Stimulated activated CD8-positive, alpha-beta memory T cell treated with anti-CD3 and anti-CD28 coated beads, Interleukin-4, amount 100 ng/mL, for 24 hours (primary cell): ENCODE results near the gene ERGIC1.

Experiments
- DNase-seq: peaks from one replicate; pipeline ENCODE4 v3.0.0-alpha.2; 2020; ENCODE audit warnings: low read depth

The ERGIC1 gene

DNA sequence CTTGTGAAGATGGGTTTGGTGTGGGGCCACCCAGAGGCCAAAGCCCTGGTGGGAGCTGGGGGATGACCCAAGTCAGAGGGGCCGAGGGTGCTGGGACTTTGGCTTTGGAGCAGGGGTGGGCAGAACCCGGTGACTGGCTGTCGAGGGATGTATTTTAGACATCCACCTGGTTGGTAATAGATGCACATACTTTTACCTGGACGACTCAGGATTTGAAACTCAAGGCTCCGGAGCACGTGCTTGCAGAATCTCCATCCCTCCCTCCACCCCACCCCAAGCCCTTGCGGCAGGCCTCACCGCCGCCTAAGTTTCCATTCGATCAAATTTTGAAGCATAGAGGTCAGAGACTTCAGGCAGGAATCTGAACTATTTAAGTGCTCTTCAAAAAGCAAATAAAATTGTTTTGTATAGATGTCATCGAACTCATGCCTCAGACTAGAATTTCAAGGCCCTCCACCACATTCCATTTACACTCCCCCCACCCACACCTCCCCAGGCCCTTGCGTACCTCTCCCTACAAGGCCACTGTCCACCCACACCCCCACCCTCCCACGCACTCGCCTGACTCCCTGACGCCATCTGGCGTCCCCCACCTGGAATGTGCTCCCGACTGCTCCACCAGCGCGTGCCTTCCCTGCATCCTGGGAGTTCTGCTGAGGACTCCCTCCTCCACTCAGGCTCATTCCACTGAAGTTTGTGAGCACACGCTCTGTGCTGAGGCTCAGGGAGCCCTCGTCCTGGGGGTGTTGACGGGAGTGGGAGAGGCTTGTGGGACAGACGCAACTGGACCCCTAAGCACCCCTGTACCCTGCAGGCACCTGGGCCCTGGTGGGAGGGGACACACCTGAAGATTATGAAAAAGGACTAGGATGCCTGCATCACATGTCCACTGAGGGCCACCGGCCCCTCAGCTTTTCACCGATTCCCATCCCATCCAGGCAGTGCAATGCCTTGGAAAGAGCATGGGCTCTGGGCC, 68.7 kb downstream of the ERGIC1 start:
- DNase-seq, result no peak

DNA sequence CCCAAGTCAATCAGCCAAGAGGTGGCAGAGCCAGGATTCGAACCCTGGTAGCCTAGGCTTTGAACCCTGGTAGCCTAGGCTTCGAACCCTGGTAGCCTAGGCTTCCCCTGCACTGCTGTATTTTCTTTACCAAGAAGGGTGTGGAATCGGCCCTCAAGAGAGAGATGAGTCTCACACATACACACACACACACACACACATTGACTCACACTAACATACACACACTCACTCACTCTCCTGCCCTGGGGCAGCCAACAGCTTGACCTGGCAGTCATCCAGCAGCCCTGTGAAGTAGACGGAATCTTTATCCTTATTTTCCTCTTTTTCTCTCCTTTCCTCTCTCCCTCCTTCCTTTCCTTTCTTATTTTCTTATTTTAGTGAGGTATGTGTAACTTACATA, 69.7 kb downstream of the ERGIC1 start:
- DNase-seq, result no peak

DNA sequence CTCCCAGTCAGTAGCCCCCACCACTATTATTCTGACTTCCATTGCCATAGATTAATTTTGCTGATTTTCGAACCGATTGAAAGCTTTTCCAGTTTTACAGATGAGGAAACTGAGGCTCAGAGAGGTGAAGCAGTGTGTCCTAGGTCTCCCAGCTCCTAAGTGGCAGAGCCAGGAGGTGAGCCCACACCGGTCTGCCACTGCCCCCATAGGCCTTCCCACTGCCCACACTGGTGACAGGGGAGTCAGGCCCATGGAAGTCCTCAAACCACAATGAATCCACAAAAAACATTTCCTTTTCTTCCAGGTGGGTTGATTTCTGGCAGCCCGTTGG, 70.2 kb downstream of the ERGIC1 start:
- DNase-seq, result no peak

DNA sequence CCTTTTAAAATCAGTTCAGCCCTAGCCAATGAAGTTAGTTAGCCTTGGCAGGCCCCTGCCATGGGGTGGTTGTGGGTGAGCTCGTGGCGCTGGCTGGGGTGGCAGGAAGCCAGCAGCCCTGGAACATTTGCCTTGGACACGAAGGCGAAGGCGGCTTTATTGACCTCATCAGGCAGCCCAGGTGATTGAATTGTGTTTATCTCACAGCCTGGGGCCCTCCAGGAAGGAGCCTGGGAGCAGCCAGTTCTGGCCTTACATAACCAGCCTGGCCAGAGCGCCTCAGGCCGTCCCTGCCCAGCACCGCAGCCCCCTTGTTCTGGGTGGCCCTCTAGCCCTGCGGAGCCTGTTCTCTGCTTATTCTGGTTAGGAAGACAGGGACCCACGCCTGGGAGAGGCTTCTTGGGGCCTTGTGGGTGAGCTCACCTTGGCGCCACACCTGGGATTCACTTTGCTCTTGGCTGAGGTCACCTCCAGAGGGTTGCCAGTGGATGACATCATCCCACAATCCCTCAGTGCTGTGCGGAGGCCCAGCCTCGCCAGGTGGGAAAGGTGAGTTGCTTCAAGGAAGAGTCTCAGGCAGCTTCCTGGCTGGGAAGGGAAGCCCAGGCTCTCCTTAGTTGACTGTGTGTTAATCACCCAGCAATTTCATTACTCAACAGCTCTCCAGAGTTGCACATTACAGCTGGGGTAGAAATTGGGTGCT, 70.7 kb downstream of the ERGIC1 start:
- no peak for DNase-seq

DNA sequence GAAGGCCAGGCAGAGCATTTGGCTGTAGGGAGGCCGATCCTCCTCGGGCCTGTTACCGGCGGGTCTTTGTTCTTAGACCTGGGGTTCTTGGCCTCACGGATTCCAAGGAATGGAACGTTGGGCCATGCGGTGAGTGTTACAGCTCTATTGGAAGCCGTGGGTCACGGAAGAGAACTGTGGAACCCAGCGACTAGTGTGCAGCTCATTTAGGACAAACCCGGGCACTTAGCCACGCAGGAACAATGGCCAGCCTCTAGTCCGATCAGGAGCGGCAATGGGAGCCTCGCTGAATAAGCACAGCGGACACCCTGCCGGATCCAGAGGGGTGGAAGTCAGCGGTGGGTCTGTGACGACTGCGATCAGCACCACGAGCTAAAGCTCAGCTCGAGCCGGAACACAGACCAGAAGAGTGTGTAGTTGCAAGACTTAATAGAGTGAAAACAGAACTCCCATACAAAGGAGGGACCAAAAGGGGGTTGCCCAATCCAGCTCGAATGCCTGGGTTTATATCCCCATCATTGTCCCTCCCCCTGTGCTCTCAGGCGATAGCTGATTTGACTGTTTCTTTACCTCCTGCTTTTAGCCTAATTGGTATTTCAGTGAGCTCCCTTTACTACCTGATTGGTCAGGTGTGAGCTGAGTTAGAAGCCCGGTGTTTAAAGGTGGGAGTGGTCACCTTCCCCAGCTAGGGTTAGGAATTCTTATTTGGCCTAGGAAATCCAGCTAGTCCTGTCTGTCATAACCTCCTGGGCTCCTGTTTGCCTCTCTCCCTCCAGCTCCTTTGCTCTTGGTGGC, 71.5 kb downstream of the ERGIC1 start:
- DNase-seq, result no peak

DNA sequence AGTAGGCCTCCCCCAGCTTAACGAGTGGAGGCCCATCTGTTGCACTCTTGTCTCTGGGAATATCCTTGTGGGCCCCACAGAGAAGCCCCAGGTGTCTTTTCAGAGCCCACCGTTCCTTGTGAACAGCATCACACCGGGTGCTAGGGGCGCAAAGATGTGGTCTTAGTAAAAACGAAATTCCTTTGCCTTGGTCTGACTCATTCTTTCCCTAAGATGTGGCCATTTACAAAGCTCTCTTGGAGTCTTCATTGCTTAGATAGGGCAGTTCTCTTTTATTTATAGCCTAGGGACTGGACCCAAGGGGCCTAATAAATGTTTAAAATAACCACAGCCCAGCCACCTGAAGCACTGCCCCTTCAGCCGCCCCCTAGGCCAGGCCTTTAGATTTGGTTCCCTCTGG, 72.4 kb downstream of the ERGIC1 start:
- no peak for DNase-seq

DNA sequence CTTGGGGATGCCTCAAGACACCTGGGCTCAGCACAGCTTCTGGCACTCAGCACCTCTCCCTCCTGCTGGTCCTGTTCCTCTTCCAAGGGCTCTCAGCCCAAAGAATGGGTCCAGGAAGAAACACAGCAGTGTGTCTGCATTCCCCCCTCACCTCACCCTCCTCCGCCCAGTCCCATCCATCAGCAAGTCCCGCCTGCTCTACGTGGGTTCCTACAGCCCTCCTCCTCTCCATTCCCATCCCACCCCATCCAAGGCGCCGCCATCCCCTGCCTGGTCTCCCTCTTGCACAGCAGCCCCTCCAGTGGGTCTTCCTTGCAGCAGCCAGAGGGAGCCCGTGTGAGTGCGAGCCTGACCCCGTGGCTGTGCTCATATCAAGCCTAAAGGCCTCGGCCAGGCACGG, 72.8 kb downstream of the ERGIC1 start:
- no peak for DNase-seq

DNA sequence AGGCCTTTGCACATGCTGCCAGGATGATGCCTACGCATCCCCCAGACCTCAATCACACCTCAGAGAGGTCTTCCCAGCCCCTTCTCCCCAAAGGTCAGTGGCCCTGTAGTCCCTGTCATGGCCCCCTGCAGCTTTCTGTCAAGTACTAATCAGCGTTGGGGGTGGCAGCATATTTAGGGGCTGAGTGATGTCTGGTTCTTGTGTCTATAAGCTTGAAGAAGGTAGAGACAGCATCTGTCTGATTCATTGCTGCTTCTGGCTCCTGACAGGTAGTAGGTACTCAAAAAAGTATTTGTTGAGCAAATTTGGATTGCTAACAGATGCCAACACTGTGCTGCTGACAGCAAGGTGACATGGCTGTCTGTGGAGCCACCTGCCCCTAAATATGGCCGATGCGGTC, 73.6 kb downstream of the ERGIC1 start:
- DNase-seq, result no peak

DNA sequence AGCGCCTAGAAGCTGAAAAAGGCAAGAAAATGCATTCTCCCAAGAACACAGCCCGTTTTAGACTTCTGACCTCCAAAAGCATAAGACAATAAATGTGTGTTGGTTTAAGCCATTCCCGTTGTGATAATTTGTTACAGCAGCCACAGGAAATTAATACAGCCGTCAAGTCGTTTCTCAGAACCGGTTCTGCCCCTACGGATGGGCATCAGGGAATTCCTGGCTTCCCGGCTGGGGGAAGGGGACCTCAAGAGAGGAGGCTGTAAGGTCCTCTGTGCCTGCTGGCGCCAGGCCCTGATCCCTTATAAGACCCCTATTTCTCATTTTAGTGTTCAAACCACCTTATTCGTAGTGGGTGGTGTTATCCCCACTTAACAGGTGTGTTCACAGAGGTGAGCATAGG, 74.6 kb downstream of the ERGIC1 start:
- DNase-seq, result no peak

DNA sequence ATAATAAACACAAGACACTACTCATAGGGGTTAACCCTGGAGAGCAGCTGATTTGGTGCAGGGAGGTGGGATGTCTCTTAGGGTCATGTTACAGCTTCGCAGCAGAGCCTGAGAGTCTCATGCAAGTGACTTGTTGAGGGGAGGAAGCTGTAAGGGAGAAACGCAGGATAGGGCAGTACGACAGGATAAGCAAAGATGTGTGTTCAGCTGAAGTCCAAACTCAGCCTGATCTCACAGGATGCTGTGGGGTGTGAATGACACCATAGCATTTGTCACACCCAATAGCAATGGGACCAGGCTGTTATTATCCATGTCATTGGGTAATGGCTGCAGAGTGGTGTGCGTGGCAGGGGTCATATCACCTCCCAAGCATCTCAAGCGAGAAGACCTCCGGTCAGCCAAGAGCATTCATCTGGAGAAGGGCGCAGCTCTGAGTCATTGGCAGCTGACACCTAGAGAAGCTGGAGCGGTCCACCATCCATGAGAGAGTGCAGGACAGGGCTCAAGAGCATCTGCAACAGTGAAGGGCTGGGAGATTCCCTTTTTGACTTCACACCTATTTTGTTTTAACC, 76.0 kb downstream of the ERGIC1 start:
- no peak for DNase-seq

DNA sequence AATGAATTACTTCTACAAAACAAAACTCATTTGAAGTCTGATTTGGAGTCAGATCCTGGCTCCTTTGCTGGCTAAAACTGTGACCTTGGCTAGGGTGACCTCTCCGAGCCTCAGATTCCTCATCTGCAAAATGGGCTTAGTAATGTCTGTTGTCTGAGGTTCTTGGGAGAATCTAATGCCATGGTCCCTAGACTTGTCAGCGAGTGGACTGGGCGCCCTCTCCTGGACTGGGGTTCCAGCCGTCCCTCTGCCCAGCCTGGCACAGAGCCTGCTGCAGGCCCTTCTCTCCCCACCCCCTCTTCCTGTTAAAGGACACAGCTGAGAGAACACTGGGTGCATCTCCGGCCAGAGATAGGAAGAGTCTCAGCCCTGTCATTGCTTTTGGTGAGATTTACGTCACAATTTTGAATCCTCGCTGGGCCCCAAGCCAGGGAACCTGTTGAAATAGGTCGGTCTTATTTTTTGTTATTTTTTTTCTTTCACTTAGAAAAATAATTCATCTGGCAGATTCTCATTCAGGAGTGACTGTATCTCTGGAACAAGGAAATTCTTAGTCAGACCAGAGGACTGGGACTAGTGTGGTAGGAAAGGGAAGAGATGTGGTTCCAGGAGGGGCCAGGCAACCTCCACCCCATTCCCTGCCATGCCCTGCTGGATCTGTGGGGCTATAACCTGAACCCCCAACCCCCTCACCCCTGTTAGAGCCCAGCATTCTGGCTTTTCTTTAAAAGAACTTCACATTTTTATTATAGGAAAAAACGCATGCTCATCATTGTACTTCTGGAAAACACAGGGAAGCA, 77.0 kb downstream of the ERGIC1 start:
- DNase-seq, result no peak

DNA sequence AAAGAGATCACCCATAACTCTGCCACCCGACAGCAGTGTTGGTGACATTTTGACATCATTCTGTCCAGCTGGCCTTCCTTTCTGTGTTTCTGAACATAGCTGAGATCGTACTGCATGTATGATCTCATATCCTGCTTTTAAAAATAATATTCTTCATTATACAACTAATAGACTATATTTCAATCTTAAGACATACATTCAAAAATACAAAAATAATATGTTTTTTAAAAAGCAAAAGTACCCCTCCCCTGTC, 77.5 kb downstream of the ERGIC1 start:
- no peak for DNase-seq

DNA sequence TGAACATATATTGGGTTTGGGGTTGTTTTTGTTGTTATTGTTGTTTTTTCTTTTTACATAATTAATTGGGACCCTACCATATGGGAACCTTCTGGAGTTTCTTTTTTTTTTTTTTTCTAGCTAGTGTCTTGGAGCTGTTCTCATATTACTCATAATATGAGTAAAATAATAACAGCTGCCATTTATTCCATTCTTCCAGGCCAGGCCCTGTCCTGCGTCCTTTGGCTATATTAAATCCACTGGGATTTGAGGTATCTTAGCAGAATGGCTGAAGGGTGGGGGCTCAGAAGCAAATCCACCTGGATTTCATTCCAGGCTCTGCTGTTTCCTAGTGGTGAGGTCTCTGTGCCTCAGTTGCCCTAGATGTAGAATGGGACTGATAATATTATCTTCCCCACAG, 77.9 kb downstream of the ERGIC1 start:
- DNase-seq, result no peak

DNA sequence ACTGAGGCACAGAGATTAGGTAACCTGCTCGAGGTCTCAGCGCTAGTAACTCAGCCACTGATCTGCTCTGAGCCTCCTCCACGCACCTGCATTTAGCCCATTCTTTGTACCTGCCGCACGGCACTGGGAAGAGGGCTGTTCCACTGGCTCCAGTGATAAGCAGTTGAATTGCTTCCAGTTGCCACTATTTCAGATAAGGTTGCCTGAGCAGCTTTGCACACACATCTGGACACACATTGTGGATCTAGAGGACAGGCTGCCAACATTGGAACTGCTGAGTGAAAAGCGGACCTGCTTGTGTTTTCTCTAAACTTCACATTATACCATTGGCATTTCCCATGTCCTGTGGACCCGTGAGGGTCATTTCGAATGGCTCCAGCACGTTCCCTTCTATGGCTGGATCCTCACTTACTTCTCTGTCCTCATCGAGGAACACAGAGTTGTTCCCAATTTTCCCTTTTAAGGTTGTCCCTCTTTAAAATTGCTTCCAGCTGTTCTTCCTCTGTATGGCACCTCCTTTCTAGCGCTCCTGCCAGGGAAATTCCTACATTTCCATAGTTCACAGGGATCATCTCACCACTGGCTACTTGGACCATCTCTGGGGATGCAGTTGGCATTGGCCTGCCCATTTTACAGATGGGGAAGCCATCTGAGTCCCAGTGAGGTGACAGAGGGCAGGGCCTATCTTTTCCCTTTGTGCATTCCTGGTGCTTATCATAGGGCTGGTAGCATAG, 79.2 kb downstream of the ERGIC1 start:
- DNase-seq, result no peak

DNA sequence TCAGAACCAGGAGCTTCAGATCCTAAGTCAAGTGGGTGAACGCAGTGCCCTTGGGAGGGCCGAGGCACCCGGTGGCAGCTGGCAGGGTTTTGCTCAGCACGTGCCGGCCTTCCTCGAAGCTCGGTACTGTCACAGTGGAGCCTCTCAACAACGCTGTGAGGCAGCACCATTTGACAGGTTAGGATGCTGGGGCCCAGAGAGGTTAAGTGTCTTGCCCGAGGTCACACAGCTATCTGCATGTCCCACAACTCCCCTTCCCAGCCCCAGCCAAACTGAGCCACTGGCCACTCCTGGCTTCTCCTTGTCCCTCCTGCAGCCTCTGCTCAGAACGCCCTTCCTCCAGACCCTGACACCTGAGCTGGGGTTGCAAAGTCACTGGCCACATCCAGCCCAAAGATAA, 81.5 kb downstream of the ERGIC1 start:
- DNase-seq, result no peak

DNA sequence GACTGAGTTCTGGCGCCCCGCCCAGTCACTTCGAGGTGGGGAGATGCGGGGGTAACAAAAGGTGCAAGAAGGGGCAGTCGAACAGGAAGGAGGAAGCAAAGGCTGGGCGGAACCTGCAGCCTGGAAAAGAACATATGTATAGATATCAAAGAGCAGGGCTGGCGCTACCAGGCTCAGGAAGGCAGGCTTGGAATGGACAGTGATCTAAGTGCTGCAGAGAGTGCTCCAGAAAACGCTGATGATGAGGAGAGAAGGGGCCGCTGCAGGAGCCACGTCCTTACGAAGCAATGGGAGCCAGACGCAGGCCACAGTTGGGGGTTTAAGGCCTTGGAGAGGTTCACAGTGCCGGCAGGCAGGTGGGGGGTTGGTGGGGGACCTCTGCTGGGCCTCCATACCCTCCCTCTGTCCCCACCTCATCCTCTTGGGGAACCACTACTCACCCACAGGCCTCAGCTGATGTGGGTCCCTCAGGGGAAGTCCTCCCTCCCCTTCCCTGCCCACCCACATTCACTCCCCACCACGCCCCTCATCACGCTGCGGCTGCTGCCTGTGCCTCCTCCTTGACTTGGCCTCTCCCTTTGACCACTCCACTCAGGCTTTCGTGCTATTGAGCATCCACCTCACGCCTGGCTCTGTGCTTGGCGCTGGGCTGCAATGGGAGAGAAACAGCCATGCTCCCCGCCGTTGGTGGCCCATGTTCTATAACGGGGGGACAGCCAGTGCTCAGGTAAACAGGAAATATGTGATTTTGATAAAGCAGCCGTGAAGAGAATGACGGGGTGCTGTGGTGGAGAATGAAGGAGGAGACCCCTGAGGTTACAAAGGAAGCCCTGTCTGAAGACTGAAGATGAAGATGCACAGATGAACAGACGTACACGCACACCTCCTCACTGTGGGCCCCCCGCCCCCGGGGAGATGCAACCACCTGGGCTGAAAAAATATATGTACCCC, 84.6 kb downstream of the ERGIC1 start:
- peak; percentile 28 for DNase-seq

DNA sequence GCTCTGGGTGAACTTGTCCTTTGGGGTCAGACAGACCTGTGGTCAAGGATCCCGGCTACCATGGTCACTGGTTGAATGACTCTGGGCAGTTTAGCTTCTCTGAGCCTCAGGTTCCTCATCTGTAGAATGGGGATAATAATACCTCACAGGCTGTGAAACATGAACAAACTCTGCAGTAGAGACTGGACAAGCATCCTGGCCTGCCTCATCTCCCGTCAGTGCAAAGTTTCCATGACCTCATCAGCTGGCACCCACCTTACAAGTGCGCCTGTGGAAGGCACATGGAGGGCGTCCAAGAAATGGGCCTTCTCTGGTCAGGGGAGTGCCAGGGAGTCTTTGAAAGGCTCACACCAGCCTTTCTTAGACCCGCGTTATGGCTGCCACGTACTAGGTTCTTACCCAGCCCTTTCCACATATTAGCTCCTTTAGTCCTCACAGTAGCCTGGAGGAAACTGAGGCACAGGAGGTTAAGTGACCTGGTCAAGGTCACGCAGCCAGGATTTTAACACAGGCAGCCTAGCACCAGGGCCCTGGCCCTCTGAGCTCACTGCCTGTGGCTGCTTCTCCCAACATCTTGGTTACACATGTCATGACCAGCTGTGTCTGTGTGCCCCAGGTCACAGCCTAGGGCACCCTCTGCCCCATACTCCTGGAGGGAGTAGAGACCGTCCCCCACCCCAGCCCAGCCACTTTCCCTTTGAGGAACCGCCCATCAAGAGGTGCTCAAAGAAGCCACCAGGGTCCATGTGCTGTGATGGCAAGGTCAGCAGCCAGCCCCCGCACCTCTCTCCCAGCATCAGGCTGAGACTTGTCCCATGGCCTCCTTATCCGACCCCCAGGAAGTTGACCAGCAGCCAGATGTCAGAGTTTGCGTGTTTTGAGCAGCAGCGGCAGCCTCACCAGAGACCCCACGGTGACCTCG, 85.7 kb downstream of the ERGIC1 start:
- DNase-seq, result no peak

DNA sequence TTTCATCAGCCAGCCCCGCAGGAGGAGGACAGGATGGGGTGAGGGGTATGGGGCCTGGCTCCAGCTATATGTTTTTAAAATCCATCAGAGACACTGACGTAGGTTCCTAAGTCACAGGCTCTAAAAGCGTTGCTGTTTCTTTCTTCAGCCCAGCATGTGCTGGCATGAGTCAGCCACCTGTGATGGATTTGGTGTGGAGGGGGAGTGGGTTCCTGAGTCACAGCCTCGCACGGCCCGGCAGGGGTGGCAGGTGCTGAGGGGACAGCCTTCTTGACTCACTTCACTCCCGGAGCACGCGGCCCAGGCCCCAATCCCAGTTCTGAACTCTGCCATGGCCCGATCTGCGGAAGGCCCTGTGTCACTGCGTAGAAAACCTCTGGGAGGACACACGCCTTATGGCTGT, 86.4 kb downstream of the ERGIC1 start:
- no peak for DNase-seq

DNA sequence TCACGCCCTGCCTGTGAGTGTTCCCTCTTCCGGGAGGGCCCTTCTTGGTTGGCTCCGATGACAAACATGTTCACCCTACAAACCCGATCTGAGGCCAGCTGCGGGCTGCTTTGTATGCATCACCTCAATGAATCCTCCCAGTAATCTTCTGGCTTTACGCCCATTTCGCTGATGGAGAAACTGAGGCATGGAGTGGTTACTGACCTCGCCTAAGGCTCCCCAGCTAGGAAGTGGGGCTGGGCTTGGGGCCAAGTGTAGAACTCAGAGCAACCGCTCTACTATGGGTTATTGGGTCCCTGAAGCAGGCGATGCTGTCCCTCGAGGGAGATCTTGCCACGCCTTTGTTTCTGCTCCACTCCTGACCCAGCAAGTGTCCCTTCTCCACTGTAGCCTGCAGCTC, 86.9 kb downstream of the ERGIC1 start:
- DNase-seq, result no peak
